Measurements from ENCODE around the gene REEP5. TPM values are rescaled to one million over a fixed set of nuclear protein-coding genes. Genes with fewer than 3 reads are reported as not detected.

REEP5 gene
- total RNA-seq, 1 experiment from 2014 or later: 49.6 TPM

DNA sequence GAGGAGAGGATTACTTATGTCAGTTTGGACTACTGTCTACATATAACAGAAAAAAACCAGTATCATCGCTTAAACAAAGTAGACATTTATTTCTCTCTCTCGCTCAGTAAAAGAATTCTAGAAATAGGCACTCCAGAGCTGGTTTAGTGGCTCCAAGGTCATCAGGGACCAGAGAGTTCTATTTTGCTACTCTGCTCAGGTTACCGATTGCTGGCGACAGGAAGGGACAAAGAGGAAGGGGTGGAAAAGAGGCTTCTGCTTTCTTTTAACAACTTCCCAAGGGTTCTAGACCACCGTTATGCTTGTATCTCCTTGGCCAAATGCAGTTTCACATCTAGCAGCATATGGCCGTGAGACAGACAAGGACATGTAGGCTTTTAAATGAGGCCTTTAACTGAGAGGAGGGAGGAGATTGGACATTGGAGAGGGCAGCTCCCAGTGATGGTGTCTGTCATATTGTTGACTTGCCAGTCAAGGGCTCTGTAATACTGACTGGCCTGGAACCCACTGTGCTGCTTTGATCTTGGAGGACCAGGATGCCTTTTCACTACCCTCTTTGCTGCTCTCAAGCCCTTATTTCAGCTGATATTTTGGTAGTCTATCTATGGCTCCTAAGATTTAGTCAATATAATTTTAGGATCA is 39.0 kb upstream of the REEP5 start:
- peaks cover 24% of the 10 kb centered on the region for H3K4me1 Mint-ChIP-seq
- no peak overlapping the region for H3K27ac Mint-ChIP-seq
- H3K4me3 Mint-ChIP-seq: no peak overlapping the region
- ATAC-seq: no peak
- POLR2A ChIA-PET: interaction anchor here (1.3 kb wide), 1 partner anchor 15 kb away, joined by 6 read pairs; the partner anchor contains the start of gene DCP2
- no peaks in the 10 kb centered on the region for H3K36me3 Mint-ChIP-seq
- H3K9me3 Mint-ChIP-seq: 0 out of 2 replicates have a peak, but pooled peaks cover 2% of the 10 kb centered on the region
- TF ChIP-seq, protein P1, sequence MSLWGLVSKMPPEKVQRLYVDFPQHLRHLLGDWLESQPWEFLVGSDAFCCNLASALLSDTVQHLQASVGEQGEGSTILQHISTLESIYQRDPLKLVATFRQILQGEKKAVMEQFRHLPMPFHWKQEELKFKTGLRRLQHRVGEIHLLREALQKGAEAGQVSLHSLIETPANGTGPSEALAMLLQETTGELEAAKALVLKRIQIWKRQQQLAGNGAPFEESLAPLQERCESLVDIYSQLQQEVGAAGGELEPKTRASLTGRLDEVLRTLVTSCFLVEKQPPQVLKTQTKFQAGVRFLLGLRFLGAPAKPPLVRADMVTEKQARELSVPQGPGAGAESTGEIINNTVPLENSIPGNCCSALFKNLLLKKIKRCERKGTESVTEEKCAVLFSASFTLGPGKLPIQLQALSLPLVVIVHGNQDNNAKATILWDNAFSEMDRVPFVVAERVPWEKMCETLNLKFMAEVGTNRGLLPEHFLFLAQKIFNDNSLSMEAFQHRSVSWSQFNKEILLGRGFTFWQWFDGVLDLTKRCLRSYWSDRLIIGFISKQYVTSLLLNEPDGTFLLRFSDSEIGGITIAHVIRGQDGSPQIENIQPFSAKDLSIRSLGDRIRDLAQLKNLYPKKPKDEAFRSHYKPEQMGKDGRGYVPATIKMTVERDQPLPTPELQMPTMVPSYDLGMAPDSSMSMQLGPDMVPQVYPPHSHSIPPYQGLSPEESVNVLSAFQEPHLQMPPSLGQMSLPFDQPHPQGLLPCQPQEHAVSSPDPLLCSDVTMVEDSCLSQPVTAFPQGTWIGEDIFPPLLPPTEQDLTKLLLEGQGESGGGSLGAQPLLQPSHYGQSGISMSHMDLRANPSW (CRISPR knock-in tag; conservative IDR thresholded peaks at IDR 0.05; ENCODE audit: low read depth): no peak
- TF ChIP-seq, protein P2, sequence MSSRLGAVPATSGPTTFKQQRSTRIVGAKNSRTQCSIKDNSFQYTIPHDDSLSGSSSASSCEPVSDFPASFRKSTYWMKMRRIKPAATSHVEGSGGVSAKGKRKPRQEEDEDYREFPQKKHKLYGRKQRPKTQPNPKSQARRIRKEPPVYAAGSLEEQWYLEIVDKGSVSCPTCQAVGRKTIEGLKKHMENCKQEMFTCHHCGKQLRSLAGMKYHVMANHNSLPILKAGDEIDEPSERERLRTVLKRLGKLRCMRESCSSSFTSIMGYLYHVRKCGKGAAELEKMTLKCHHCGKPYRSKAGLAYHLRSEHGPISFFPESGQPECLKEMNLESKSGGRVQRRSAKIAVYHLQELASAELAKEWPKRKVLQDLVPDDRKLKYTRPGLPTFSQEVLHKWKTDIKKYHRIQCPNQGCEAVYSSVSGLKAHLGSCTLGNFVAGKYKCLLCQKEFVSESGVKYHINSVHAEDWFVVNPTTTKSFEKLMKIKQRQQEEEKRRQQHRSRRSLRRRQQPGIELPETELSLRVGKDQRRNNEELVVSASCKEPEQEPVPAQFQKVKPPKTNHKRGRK (CRISPR knock-in tag; IDR thresholded peaks at IDR 0.05; ENCODE audit: borderline replicate concordance): no peak
- TF ChIP-seq TEAD1 (CRISPR knock-in tag; IDR thresholded peaks at IDR 0.05) (no peak), ETV6 (CRISPR knock-in tag; IDR thresholded peaks at IDR 0.05) (no peak), MYBL2 (CRISPR knock-in tag; IDR thresholded peaks at IDR 0.05) (no peak), ZNF138 (CRISPR knock-in tag; conservative IDR thresholded peaks at IDR 0.05) (no peak), TP53 (CRISPR knock-in tag; IDR thresholded peaks at IDR 0.05) (no peak)
- TF ChIP-seq, protein P3, sequence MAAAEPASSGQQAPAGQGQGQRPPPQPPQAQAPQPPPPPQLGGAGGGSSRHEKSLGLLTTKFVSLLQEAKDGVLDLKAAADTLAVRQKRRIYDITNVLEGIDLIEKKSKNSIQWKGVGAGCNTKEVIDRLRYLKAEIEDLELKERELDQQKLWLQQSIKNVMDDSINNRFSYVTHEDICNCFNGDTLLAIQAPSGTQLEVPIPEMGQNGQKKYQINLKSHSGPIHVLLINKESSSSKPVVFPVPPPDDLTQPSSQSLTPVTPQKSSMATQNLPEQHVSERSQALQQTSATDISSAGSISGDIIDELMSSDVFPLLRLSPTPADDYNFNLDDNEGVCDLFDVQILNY (CRISPR knock-in tag; IDR thresholded peaks at IDR 0.05): no peak
- CTCF ChIA-PET: interaction anchor here (0.7 kb wide), 1 partner anchor 358 kb away, joined by 4 read pairs; no protein-coding TSS in a partner anchor
- H3K27me3 Mint-ChIP-seq (ENCODE audit: low read depth): no peaks in the 10 kb centered on the region
- DNase-seq (ENCODE audit: low spot score): no peak

DNA sequence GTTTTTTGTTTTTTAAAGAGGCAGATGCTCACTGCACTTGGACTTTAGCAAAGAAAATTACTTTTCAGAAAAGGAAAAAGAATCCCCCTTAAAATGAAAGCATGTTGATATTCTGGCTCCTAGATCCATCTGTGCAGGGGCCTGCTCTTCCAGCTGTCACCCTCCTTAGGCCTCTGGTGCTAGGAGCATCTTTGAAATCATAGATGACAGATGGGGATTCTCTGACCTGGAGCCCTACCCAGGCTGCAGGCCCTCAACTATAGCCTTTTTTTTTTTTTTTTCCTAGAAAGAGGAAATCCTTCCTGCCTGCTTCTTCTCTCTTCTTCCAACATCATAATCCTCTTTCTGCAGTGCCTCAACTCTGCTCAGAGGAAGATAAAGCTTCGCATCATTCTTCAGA is 38.3 kb upstream of the REEP5 start:
- H3K4me3 Mint-ChIP-seq: no peak overlapping the region
- ChIA-PET POLR2A (interaction anchor here (1.3 kb wide), 1 partner anchor 16 kb away, joined by 6 read pairs; the partner anchor contains the start of gene DCP2), CTCF (interaction anchor here (0.7 kb wide), 1 partner anchor 358 kb away, joined by 4 read pairs; no protein-coding TSS in a partner anchor)
- TF ChIP-seq TP53 (CRISPR knock-in tag; IDR thresholded peaks at IDR 0.05) (no peak), ZNF121 (CRISPR knock-in tag; IDR thresholded peaks at IDR 0.05) (no peak), NFYB (CRISPR knock-in tag; conservative IDR thresholded peaks at IDR 0.05; ENCODE audit: low read depth) (no peak), ZNF232 (CRISPR knock-in tag; IDR thresholded peaks at IDR 0.05) (no peak), ZNF263 (CRISPR knock-in tag; IDR thresholded peaks at IDR 0.05; ENCODE audit: low read depth) (no peak), RELA (CRISPR knock-in tag; IDR thresholded peaks at IDR 0.05; ENCODE audit: borderline replicate concordance) (no peak), MYBL2 (CRISPR knock-in tag; IDR thresholded peaks at IDR 0.05) (no peak), CREB1 (CRISPR knock-in tag; IDR thresholded peaks at IDR 0.05) (no peak), FOXJ3 (CRISPR knock-in tag; IDR thresholded peaks at IDR 0.05; ENCODE audit: borderline replicate concordance) (no peak)
- TF ChIP-seq, protein P4, sequence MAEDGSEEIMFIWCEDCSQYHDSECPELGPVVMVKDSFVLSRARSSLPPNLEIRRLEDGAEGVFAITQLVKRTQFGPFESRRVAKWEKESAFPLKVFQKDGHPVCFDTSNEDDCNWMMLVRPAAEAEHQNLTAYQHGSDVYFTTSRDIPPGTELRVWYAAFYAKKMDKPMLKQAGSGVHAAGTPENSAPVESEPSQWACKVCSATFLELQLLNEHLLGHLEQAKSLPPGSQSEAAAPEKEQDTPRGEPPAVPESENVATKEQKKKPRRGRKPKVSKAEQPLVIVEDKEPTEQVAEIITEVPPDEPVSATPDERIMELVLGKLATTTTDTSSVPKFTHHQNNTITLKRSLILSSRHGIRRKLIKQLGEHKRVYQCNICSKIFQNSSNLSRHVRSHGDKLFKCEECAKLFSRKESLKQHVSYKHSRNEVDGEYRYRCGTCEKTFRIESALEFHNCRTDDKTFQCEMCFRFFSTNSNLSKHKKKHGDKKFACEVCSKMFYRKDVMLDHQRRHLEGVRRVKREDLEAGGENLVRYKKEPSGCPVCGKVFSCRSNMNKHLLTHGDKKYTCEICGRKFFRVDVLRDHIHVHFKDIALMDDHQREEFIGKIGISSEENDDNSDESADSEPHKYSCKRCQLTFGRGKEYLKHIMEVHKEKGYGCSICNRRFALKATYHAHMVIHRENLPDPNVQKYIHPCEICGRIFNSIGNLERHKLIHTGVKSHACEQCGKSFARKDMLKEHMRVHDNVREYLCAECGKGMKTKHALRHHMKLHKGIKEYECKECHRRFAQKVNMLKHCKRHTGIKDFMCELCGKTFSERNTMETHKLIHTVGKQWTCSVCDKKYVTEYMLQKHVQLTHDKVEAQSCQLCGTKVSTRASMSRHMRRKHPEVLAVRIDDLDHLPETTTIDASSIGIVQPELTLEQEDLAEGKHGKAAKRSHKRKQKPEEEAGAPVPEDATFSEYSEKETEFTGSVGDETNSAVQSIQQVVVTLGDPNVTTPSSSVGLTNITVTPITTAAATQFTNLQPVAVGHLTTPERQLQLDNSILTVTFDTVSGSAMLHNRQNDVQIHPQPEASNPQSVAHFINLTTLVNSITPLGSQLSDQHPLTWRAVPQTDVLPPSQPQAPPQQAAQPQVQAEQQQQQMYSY (CRISPR knock-in tag; IDR thresholded peaks at IDR 0.05): no peak
- TF ChIP-seq, protein P5, sequence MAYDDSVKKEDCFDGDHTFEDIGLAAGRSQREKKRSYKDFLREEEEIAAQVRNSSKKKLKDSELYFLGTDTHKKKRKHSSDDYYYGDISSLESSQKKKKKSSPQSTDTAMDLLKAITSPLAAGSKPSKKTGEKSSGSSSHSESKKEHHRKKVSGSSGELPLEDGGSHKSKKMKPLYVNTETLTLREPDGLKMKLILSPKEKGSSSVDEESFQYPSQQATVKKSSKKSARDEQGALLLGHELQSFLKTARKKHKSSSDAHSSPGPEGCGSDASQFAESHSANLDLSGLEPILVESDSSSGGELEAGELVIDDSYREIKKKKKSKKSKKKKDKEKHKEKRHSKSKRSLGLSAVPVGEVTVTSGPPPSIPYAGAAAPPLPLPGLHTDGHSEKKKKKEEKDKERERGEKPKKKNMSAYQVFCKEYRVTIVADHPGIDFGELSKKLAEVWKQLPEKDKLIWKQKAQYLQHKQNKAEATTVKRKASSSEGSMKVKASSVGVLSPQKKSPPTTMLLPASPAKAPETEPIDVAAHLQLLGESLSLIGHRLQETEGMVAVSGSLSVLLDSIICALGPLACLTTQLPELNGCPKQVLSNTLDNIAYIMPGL (CRISPR knock-in tag; IDR thresholded peaks at IDR 0.05): no peak
- TF ChIP-seq, protein P6, sequence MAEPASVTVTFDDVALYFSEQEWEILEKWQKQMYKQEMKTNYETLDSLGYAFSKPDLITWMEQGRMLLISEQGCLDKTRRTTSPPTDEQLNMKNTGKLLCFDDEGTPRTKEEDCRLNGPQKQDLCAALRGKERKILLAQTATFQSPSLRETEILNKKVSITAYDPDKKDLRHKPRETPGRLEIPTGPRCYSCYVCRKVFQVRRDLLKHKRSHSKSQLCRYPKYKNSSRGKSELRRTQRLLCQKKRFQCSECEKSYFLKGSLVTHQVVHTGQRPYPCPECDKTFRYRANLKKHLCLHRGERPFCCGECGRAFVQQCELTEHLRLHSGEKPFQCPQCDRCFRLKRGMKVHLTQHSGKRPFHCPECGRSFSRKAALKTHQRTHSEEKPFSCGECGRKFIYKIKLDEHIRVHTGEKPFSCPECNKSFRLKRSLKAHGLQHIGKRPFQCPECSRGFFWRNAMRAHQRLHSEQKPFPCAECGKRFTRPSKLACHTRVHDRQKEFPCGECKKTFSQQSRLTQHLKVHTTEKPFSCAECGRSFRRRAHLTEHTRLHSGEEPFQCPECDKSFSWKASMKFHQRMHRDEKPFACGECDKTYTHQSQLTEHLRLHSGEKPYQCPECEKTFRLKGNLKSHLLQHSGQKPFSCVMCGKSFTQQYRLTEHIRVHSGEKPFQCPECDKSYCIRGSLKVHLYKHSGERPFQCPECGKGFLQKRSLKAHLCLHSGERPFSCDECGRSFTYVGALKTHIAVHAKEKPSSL (CRISPR knock-in tag; conservative IDR thresholded peaks at IDR 0.05): no peak
- TF ChIP-seq, protein P7, sequence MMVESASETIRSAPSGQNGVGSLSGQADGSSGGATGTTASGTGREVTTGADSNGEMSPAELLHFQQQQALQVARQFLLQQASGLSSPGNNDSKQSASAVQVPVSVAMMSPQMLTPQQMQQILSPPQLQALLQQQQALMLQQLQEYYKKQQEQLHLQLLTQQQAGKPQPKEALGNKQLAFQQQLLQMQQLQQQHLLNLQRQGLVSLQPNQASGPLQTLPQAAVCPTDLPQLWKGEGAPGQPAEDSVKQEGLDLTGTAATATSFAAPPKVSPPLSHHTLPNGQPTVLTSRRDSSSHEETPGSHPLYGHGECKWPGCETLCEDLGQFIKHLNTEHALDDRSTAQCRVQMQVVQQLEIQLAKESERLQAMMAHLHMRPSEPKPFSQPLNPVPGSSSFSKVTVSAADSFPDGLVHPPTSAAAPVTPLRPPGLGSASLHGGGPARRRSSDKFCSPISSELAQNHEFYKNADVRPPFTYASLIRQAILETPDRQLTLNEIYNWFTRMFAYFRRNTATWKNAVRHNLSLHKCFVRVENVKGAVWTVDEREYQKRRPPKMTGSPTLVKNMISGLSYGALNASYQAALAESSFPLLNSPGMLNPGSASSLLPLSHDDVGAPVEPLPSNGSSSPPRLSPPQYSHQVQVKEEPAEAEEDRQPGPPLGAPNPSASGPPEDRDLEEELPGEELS (CRISPR knock-in tag; IDR thresholded peaks at IDR 0.05): no peak
- peaks cover 24% of the 10 kb centered on the region for H3K4me1 Mint-ChIP-seq
- ATAC-seq (no peak), DNase-seq (ENCODE audit: low spot score) (no peak)
- no peak overlapping the region for H3K27ac Mint-ChIP-seq
- H3K27me3 Mint-ChIP-seq (ENCODE audit: low read depth): no peaks in the 10 kb centered on the region
- 0 out of 2 replicates have a peak, but pooled peaks cover 3% of the 10 kb centered on the region for H3K9me3 Mint-ChIP-seq
- H3K36me3 Mint-ChIP-seq: no peaks in the 10 kb centered on the region

Measured in WTC11 (cell line).